Spleen (tissue), 11 donors: ENCODE results near the gene DNAJC30. TPM values are rescaled to one million over a fixed set of nuclear protein-coding genes. Genes with fewer than 3 reads are reported as not detected.

Experiments used
- DNase-seq: peaks from one replicate; pipeline ENCODE4 v3.0.0-alpha.2; 2020
- H3K27ac ChIP-seq, 8 donors: fragments of 200-600 bp; sonication (generic) in 7 of 8; 1 replicate in 4 of 8; 2 replicates in 4 of 8; pipeline versions ENCODE4 v1.5.0 to v1.8.0; 2016 to 2021; ENCODE audit warnings: inconsistent platforms in 4 of 8, mild to moderate bottlenecking in 4 of 8, moderate library complexity in 1 of 8
- H3K27me3 ChIP-seq, 7 donors: fragments of 200-600 bp; sonication (generic) in 6 of 7; replicated peaks in 1 of 7; 1 replicate in 4 of 7; 2 replicates in 3 of 7; pipeline versions ENCODE4 v1.5.0 to v1.8.0; 2016 to 2021; ENCODE audit warnings: inconsistent platforms in 3 of 7, mild to moderate bottlenecking in 1 of 7
- H3K36me3 ChIP-seq, 6 donors: fragments of 200-600 bp; sonication (generic) in 5 of 6; 1 replicate in 4 of 6; 2 replicates in 2 of 6; pipeline versions ENCODE4 v1.5.0 to v1.8.0; 2016 to 2021; ENCODE audit warnings: inconsistent platforms in 2 of 6
- H3K4me1 ChIP-seq, 6 donors: fragments of 200-600 bp; sonication (generic) in 5 of 6; 1 replicate in 3 of 6; 2 replicates in 3 of 6; pipeline versions ENCODE4 v1.5.0 to v1.8.0; 2016 to 2021; ENCODE audit warnings: inconsistent platforms in 3 of 6
- H3K4me3 ChIP-seq, 8 donors: fragments of 200-600 bp; sonication (generic) in 7 of 8; 1 replicate in 4 of 8; 2 replicates in 4 of 8; pipeline versions ENCODE4 v1.5.0 to v1.8.0; 2016 to 2021; ENCODE audit warnings: inconsistent platforms in 4 of 8, mild to moderate bottlenecking in 4 of 8, moderate library complexity in 2 of 8
- H3K9me3 ChIP-seq, 8 donors: fragments of 200-600 bp; sonication (generic) in 7 of 8; 1 replicate in 4 of 8; 2 replicates in 4 of 8; pipeline versions ENCODE4 v1.5.0 to v1.8.0; 2016 to 2021; ENCODE audit warnings: inconsistent platforms in 4 of 8
- CTCF ChIP-seq, 11 experiments: fragments of 200-600 bp in 7 of 11; fragments of 450-650 bp in 4 of 11; sonication (generic) in 4 of 11; IDR thresholded peaks in 8 of 11; conservative IDR thresholded peaks in 3 of 11; 1 replicate in 7 of 11; 2 replicates in 4 of 11; pipeline versions ENCODE4 v1.4.0 to v1.8.0; 2016 to 2021; ENCODE audit warnings: antibody characterized with exemption in 11 of 11, inconsistent platforms in 4 of 11, mild to moderate bottlenecking in 1 of 11
- POLR2A ChIP-seq, 3 donors: fragments of 450-650 bp; IDR thresholded peaks; one replicate each; pipeline ENCODE4 v1.5.1; 2017; ENCODE audit warnings: antibody characterized with exemption in 3 of 3, mild to moderate bottlenecking in 1 of 3
- POLR2AphosphoS5 ChIP-seq, 3 donors: sonication (generic); formaldehyde crosslinking; IDR thresholded peaks; one replicate each; pipeline ENCODE4 v1.5.1; 2017; ENCODE audit warnings: antibody characterized with exemption in 3 of 3
- WGBS, 5 donors: extraction: QIAGEN DNeasy Blood & Tissue Kit in 3 of 5; methylation state at CpG; one replicate each; pipeline versions ENCODE4 v1.1.5 to v1.1.7; 2013 to 2018; 5-methylcytosine and 5-hydroxymethylcytosine counted together
- intact Hi-C: fragments of 100-400 bp; cut with DNase I; formaldehyde crosslinking; loops from one replicate; pipeline ENCODE4 v1.15.0; 2023; ENCODE audit warnings: low total_unique reads
- polyA plus RNA-seq, 3 donors: library from polyadenylated mRNA; stranded (reverse); fragments of 200-250 nt; gene quantifications; one replicate each; pipeline ENCODE4 v1.2.1, GENCODE V29; 2013
- total RNA-seq, 7 donors: library from RNA; depleted of rRNA in 3 of 7; stranded (reverse); fragments of >200 nt in 3 of 7; fragmentation: NEBNext Ultra II Directional in 4 of 7; extraction: Animal tissue kit (Norgen Biotek cat#: 25700) in 4 of 7; gene quantifications; one replicate each; pipeline versions ENCODE4 v1.1.0 to v1.2.1, GENCODE V29; 2016 to 2021
- donor health status: healthy with polysubstance abuse.
- donor health status: DM: no; HTN: no; CAD: no; lungs with moderate emphysema.
- donor health status: DM: no; HTN: no; CAD: no.
- donor health status: Bipolar disorder and iron deficiency.
- donor health status: healthy.
- donor health status: DM: no; HTN: no; CAD: no.
- donor health status: DM: yes; HTN: yes; CAD: no.

The DNAJC30 gene
- total and polyA plus RNA-seq, 10 donors = 5.6 to 12.7 (median 8.7) TPM

- H3K36me3 ChIP-seq = peaks cover 0 to 7% (median 0%) of the 10 kb centered on the region in 6 donors
- H3K27ac ChIP-seq = peak within 1 kb of the TSS in 3 of 8 donors; percentile 47 to 64 (median 63)
- no peaks in the 10 kb centered on the region for H3K9me3 ChIP-seq
- H3K4me1 ChIP-seq = peaks cover 12 to 48% (median 27%) of the 10 kb centered on the region in 6 donors
- 2 to 4% (median 3%) methylated on average over 21 to 96 of the region's 96 CpGs for WGBS, 5 donors
- DNase-seq = peak; percentile 93
- H3K27me3 ChIP-seq = peaks cover 0 to 64% (median 8%) of the 10 kb centered on the region in 7 donors
- TF ChIP-seq CTCF (IDR thresholded peaks at IDR 0.05 in 8 of 11, conservative IDR thresholded peaks at IDR 0.05 in 3 of 11) (no peak), POLR2AphosphoS5 (IDR thresholded peaks at IDR 0.05) (peak in 2 of 3 donors; percentile 44 to 58)
- intact Hi-C loops = no loop called here
- peak within 1 kb of the TSS; percentile 68 to 96 (median 76) for H3K4me3 ChIP-seq
These were observed 35.9 kb upstream of the DNAJC30 start, which contains the start of gene STX1A for GRCh38 chr7:73718905-73719805. STX1A (minus strand) TSS chr7:73719669; CDS start chr7:73719631, 38 bp downstream.

DNA sequence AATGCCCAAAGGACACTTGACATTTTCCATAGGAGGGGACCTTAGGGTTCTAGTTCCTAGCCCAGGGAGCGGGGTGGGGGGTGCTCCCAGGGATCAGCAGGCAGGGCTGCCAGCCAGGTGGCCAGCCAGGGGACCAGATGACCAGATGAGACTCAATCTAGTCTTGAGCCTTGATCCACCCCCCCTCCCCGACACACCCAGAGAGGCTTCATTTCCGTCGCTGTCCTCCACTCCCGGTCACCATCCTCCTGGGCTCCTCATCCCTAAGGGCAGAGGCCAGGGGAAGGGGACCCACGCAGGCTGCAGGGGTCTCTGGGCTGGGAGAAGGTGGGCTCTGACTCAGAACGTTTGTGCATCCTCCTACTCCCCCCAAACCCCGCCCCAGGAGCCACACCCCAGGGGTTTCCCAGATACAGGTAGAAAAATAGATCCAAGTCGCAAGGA lies 35.2 kb upstream of the DNAJC30 start:
- DNase-seq = no peak
- Histone ChIP-seq H3K4me3 (peak overlapping the region; percentile 68 to 96 (median 76)), H3K27ac (peak overlapping the region in 3 of 8 donors; percentile 8 to 64 (median 47)), H3K9me3 (no peaks in the 10 kb centered on the region), H3K36me3 (peaks cover 0 to 7% (median 0%) of the 10 kb centered on the region in 6 donors), H3K4me1 (peaks cover 12 to 48% (median 27%) of the 10 kb centered on the region in 6 donors), H3K27me3 (peaks cover 0 to 71% (median 8%) of the 10 kb centered on the region in 7 donors)
- 26 to 39% (median 29%) methylated on average over 8 to 9 of the region's 9 CpGs for WGBS, 5 donors
- TF ChIP-seq POLR2A (IDR thresholded peaks at IDR 0.05) (no peak), CTCF (IDR thresholded peaks at IDR 0.05 in 8 of 11, conservative IDR thresholded peaks at IDR 0.05 in 3 of 11) (no peak), POLR2AphosphoS5 (IDR thresholded peaks at IDR 0.05) (no peak)
- intact Hi-C loops = no loop called here

DNA sequence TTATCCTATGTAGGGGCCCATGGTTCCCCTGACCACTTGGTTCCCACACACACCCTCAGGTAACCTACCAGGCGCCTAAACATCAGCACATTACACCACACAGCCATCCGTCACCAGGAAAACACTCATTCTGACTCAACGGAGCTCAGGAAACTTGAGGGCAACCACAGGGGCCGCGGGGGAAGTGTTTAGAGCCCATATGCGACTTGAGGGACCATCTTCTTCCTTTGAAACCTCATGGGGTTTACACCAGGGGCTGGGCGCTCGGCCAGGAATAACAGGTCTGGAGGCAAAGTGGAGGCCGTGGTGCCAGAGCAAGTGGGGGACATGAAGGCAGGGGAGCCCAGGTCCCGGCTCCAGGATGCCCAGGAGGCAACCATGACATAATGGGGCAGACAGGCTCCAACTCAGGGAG lies 34.7 kb upstream of the DNAJC30 start:
- peak; percentile 83 for DNase-seq
- TF ChIP-seq POLR2AphosphoS5 (IDR thresholded peaks at IDR 0.05) = peak in 1 of 3 donors; percentile 53
- no peak for TF ChIP-seq CTCF (IDR thresholded peaks at IDR 0.05 in 8 of 11, conservative IDR thresholded peaks at IDR 0.05 in 3 of 11)
- peaks cover 12 to 48% (median 27%) of the 10 kb centered on the region in 6 donors for H3K4me1 ChIP-seq
- peaks cover 0 to 7% (median 0%) of the 10 kb centered on the region in 6 donors for H3K36me3 ChIP-seq
- WGBS, 5 donors = 17 to 30% (median 19%) methylated on average over 10 of the region's 10 CpGs
- peak overlapping the region in 3 of 8 donors; percentile 18 to 64 (median 32) for H3K27ac ChIP-seq
- H3K9me3 ChIP-seq = no peaks in the 10 kb centered on the region
- H3K4me3 ChIP-seq = peak overlapping the region in 3 of 8 donors; percentile 75 to 96 (median 81)
- H3K27me3 ChIP-seq = peaks cover 0 to 73% (median 8%) of the 10 kb centered on the region in 7 donors
- intact Hi-C loops = no loop called here
